Sciatic nerve (tissue), 2 donors: ENCODE measurements around the gene OR13A1. TPM values are rescaled to one million over a fixed set of nuclear protein-coding genes. Genes with fewer than 3 reads are reported as not detected.
"Not testable (repeated sequence)": the region's sequence is repeated elsewhere in the genome, so short reads cannot be mapped to it uniquely, and the experiment has no call there.

ENCODE experiments used
- ATAC-seq: fragments of 200-7000 bp; cut with Tn5 transposase; one replicate; pipeline ENCODE4 v1.9.1; 2020; ENCODE audit warnings: mild to moderate bottlenecking, moderate library complexity
- DNase-seq: peaks from one replicate; pipeline ENCODE4 v3.0.0-alpha.2; 2020; ENCODE audit warnings: low spot score
- intact Hi-C: fragments of 100-400 bp; cut with DNase I; formaldehyde crosslinking; loops from one replicate; pipeline ENCODE4 v1.14.2; 2022
- total RNA-seq: library from RNA; stranded (reverse); fragmentation: NEBNext Ultra II Directional; extraction: Animal tissue kit (Norgen Biotek cat#: 25700); gene quantifications from one replicate; pipeline ENCODE4 v1.2.1, GENCODE V29; 2021
- donor health status: DM: no; HTN: no; CAD: no.
- donor health status: DM: no; HTN: no; CAD: no.

Gene OR13A1
- total RNA-seq, 1 donor from 2014 or later = not detected

GRCh38 chr10:45294681-45295080 is 20.7 kb downstream of the OR13A1 start:
- intact Hi-C loops = no loop called here
- DNase-seq = no peak
- no peak for ATAC-seq

GRCh38 chr10:45286980-45287379 is 28.4 kb downstream of the OR13A1 start:
- DNase-seq (no peak), ATAC-seq (no peak)
- intact Hi-C loops = no loop called here

DNA sequence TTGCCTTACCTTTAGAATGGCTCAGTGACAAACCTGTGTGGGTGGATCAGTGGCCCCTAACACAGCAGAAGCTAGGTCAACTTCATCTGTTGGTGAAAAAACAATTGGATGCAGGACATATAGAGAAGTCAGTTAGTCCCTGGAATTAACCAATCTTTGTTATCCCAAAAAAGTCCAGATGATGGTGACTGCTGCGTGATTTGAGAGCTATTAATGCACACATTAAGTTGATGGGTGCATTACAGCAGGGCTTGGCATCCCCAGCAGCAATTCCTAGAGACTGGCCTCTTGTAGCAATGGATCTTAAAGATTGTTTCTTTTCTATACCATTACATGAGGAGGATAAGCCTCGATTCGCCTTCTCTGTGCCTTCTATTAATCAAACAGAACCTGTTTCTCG is 33.3 kb downstream of the OR13A1 start:
- intact Hi-C loops = no loop called here
- DNase-seq (no peak), ATAC-seq (no peak)

- no peak for ATAC-seq
These were observed 35.2 kb downstream of the OR13A1 start for GRCh38 chr10:45280113-45280760.

GRCh38 chr10:45279682-45280081 is 35.7 kb downstream of the OR13A1 start:
- no peak for DNase-seq
- no peak for ATAC-seq
- intact Hi-C loops = no loop called here

More at GRCh38 chr10:45280113-45280760, 35.2 kb downstream of the OR13A1 start:
- DNase-seq = no peak
- intact Hi-C loops = no loop called here

- intact Hi-C loops = no loop called here
- no peak for ATAC-seq
- DNase-seq = no peak
These were observed 36.4 kb downstream of the OR13A1 start for GRCh38 chr10:45278860-45279498.

DNA sequence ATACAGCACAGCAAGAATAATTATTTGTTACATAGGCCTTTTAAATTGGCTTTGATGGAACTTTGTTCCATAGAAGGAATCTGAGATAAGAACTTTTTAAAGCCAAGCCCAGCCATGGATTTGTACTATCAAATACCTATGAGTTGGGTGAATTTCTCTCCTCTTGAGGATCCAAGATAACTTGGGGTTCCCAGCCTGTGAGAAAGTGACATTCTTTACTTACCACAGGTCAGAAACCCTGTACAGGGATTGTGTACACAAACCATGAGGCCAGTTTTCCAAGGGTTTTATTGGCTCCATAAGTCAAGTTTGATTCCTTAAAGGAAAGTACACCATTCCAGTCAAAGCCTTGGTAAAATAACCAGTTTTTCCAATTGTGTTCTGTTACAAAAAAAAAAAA is 39.3 kb downstream of the OR13A1 start:
- ATAC-seq, intact Hi-C loops, DNase-seq: not testable (repeated sequence)

- DNase-seq (no peak), ATAC-seq (no peak)
- intact Hi-C loops = no loop called here
These were observed 41.0 kb downstream of the OR13A1 start for GRCh38 chr10:45274364-45274763.

DNA sequence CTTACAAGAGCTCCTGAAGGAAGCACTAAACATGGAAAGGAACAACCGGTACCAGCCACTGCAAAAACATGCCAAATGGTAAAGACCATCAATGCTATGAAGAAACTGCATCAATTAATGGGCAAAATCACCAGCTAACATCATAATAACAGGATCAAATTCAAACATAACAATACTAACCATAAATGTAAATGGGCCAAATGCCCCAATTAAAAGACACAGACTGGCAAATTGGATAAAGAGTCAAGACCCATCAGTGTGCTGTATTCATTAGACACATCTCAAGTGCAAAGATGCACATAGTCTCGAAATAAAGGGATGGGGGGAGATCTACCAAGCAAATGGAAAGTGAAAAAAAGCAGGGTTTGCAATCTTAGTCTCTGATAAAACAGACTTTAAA is 47.6 kb downstream of the OR13A1 start:
- DNase-seq, ATAC-seq, intact Hi-C loops: not testable (repeated sequence)

GRCh38 chr10:45265996-45266395 is 49.4 kb downstream of the OR13A1 start:
- intact Hi-C loops = no loop called here
- ATAC-seq (no peak), DNase-seq (no peak)

DNA sequence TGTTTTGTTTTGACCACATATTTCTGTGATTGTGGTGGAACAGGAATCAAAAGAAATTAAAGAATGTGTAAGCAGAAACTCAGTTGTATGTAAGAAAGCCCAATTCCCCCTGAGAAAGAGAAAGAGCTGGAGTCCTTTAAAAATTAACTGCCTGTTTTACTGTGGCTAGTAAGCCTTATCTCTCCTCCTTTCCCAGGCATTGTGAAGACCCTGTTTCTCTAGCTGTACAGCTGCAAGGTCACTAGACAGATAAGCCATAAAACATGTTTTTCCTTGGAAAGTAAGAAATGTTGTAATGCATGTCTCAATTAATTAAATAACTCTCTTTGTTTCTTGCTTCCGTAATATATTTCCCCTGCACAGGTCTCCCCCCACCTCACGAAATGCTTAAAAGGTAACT is 53.5 kb downstream of the OR13A1 start:
- intact Hi-C loops = no loop called here
- no peak for ATAC-seq
- no peak for DNase-seq

GRCh38 chr10:45261243-45261775 is 54.1 kb downstream of the OR13A1 start:
- intact Hi-C loops = no loop called here
- ATAC-seq (no peak), DNase-seq (no peak)

- intact Hi-C loops, DNase-seq, ATAC-seq: not testable (repeated sequence)
These were observed 54.8 kb downstream of the OR13A1 start for GRCh38 chr10:45260635-45261034.

DNA sequence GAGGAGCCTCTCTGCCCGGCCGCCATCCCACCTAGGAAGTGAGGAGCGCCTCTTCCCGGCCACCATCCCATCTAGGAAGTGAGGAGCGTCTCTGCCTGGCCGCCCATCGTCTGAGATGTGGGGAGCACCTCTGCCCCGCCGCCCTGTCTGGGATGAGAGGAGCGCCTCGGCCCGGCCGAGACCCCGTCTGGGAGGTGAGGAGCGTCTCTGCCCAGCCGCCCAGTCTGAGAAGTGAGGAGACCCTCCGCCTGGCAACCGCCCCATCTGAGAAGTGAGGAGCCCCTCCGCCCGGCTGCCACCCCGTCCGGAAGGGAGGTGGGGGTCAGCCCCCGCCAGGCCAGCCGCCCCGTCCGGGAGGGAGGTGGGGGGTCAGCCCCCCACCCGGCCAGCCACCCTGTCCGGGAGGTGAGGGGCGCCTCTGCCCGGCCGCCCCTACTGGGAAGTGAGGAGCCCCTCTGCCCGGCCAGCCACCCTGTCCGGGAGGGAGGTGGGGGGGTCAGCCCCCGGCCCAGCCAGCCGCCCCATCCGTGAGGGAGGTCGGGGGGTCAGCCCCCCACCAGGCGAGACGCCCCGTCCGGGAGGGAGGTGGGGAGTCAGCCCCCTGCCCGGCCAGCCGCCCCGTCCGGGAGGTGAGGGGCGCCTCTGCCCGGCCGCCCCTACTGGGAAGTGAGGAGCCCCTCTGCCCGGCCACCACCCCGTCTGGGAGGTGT is 55.5 kb downstream of the OR13A1 start:
- intact Hi-C loops = not testable (repeated sequence)

DNA sequence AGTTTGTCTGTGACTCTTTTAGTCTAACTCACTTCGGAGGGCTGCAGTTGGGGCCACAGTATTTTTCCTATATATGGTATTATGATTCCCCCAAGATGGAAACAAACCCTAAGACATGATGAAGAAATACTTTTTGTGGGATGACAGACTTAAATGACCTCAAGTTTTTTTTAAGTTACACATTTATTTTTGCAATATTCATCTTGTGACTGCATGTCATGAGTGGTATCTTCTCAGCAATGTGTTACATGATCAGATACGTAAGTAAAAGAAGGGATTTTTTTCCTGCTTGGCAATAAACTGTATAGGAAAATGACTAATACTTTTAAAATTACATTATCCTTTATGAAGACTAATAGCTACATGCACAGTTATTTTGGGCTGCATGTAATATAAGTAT is 57.8 kb downstream of the OR13A1 start:
- intact Hi-C loops = no loop called here
- ATAC-seq = no peak
- DNase-seq = no peak

More for the DNA sequence above, 55.5 kb downstream of the OR13A1 start:
- DNase-seq, ATAC-seq: not testable (repeated sequence)

GRCh38 chr10:45256246-45256645 is 59.2 kb downstream of the OR13A1 start:
- ATAC-seq (no peak), DNase-seq (no peak)
- intact Hi-C loops = no loop called here

DNA sequence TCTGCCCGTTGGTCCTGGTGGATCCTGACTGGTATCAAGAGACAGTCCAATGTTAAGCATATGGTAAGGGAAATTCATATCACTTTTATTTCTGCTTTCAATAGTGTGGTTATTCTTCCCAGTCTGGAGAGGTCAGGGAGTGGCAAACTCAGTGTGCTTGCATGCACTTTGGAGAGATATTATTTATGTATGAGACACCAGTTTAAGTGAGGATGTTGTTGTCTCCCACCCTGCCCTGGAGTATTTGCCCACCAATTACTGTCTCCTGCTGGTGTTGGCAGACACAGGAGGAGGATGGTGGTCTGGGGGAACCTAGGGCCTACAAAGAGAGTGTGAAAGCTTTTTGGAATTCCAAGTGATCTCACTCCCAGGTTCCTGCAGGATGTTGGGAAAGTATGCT is 59.7 kb downstream of the OR13A1 start:
- ATAC-seq (no peak), DNase-seq (no peak)
- intact Hi-C loops = no loop called here

- no peak for DNase-seq
- intact Hi-C loops = no loop called here
- ATAC-seq = no peak
These were observed 60.5 kb downstream of the OR13A1 start for GRCh38 chr10:45254892-45255291.

GRCh38 chr10:45253183-45253914 is 62.1 kb downstream of the OR13A1 start:
- ATAC-seq (no peak), DNase-seq (no peak)
- intact Hi-C loops = no loop called here
